Measurements from ENCODE around the gene SERPINB11.

SERPINB11 gene

GRCh38 chr18:63681449-63682340, 21.1 kb upstream of the SERPINB11 start:
- no peak for DNase-seq (ENCODE audit: low spot score)
- no peak for TF ChIP-seq CTCF (IDR thresholded peaks at IDR 0.05; ENCODE audit: extremely low read depth, missing control alignments)

- no peak for TF ChIP-seq CTCF (IDR thresholded peaks at IDR 0.05; ENCODE audit: extremely low read depth, missing control alignments)
- DNase-seq (ENCODE audit: low spot score), result no peak
Measured at GRCh38 chr18:63683152-63683551, 19.6 kb upstream of the SERPINB11 start.

- DNase-seq (ENCODE audit: low spot score), result no peak
- TF ChIP-seq CTCF (IDR thresholded peaks at IDR 0.05; ENCODE audit: extremely low read depth, missing control alignments), result no peak
Measured at GRCh38 chr18:63683890-63684289, 18.9 kb upstream of the SERPINB11 start.

- no peak for DNase-seq (ENCODE audit: low spot score)
- no peak for TF ChIP-seq CTCF (IDR thresholded peaks at IDR 0.05; ENCODE audit: extremely low read depth, missing control alignments)
Measured at GRCh38 chr18:63684718-63685117, 18.0 kb upstream of the SERPINB11 start.

GRCh38 chr18:63686871-63687270, 15.9 kb upstream of the SERPINB11 start:
- no peak for TF ChIP-seq CTCF (IDR thresholded peaks at IDR 0.05; ENCODE audit: extremely low read depth, missing control alignments)
- no peak for DNase-seq (ENCODE audit: low spot score)

GRCh38 chr18:63689064-63689463, 13.7 kb upstream of the SERPINB11 start:
- no peak for TF ChIP-seq CTCF (IDR thresholded peaks at IDR 0.05; ENCODE audit: extremely low read depth, missing control alignments)
- DNase-seq (ENCODE audit: low spot score), result no peak

GRCh38 chr18:63697097-63697660, 5.6 kb upstream of the SERPINB11 start:
- DNase-seq (ENCODE audit: low spot score), result no peak

More at GRCh38 chr18:63697097-63697660, 5.6 kb upstream of the SERPINB11 start:
- no peak for TF ChIP-seq CTCF (IDR thresholded peaks at IDR 0.05; ENCODE audit: extremely low read depth, missing control alignments)
